Measurements from ENCODE around the gene SRBD1. TPM values are rescaled to one million over a fixed set of nuclear protein-coding genes. Genes with fewer than 3 reads are reported as not detected.

Gene SRBD1
- total and polyA plus RNA-seq, 8 donors: 4.4 to 45.7 (median 25.5) TPM

DNA sequence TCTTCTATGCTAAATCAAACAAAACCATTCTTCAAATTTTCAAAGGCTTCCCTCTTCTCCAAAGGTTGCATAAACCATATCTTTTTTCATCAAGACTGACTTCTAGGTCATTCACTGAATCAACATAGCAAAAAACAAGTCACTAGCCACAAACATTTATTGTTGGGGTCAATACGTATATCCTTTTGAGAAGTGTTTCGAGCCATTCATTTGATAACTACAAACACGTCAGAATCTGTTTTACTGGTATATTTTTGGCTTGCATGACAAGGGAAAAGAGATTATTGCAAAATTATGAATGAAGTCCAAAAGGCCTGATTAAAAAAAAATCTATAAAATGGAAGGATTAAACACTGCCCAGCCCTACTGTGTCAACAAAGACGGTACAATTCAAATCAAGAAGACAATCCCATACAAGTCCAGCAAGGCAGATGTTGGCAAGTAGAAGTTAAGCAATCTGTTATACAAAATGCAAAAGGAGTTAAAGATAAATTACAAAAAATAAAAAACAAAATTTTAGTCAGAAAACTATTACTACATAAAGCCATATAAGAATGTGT, 222.4 kb downstream of the SRBD1 start:
- Histone ChIP-seq H3K27me3 (no peaks in the 10 kb centered on the region), H3K9me3 (no peaks in the 10 kb centered on the region), H3K27ac (no peak overlapping the region), H3K4me1 (no peaks in the 10 kb centered on the region), H3K36me3 (peaks cover 9 to 45% (median 38%) of the 10 kb centered on the region in 4 donors), H3K4me3 (no peak overlapping the region)
- intact Hi-C loops (cut with DNase I; ENCODE audit: low total_unique reads): no loop called here
- DNase-seq: no peak
- WGBS, 5 donors: 74 to 88% (median 81%) methylated on average over 4 of the region's 4 CpGs
- TF ChIP-seq, protein P1, sequence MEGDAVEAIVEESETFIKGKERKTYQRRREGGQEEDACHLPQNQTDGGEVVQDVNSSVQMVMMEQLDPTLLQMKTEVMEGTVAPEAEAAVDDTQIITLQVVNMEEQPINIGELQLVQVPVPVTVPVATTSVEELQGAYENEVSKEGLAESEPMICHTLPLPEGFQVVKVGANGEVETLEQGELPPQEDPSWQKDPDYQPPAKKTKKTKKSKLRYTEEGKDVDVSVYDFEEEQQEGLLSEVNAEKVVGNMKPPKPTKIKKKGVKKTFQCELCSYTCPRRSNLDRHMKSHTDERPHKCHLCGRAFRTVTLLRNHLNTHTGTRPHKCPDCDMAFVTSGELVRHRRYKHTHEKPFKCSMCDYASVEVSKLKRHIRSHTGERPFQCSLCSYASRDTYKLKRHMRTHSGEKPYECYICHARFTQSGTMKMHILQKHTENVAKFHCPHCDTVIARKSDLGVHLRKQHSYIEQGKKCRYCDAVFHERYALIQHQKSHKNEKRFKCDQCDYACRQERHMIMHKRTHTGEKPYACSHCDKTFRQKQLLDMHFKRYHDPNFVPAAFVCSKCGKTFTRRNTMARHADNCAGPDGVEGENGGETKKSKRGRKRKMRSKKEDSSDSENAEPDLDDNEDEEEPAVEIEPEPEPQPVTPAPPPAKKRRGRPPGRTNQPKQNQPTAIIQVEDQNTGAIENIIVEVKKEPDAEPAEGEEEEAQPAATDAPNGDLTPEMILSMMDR (IDR thresholded peaks at IDR 0.05): no peak
- TF ChIP-seq POLR2AphosphoS5 (IDR thresholded peaks at IDR 0.05) (no peak), EP300 (IDR thresholded peaks at IDR 0.05) (no peak), POLR2A (IDR thresholded peaks at IDR 0.05) (no peak)

GRCh38 chr2:45382744-45383143, 228.3 kb downstream of the SRBD1 start:
- Histone ChIP-seq H3K27me3 (no peaks in the 10 kb centered on the region), H3K4me3 (no peak overlapping the region), H3K9me3 (no peaks in the 10 kb centered on the region), H3K27ac (no peak overlapping the region), H3K36me3 (peaks cover 0 to 7% (median 6%) of the 10 kb centered on the region in 4 donors), H3K4me1 (no peaks in the 10 kb centered on the region)
- 77 to 92% (median 86%) methylated on average over 1 of the region's 1 CpG for WGBS, 5 donors
- no peak for TF ChIP-seq EP300 (IDR thresholded peaks at IDR 0.05)
- TF ChIP-seq, protein P1 (IDR thresholded peaks at IDR 0.05): no peak
- TF ChIP-seq POLR2AphosphoS5 (IDR thresholded peaks at IDR 0.05): no peak
- no peak for TF ChIP-seq POLR2A (IDR thresholded peaks at IDR 0.05)
- DNase-seq: peak in 1 of 2 donors; percentile 23
- intact Hi-C loops (cut with DNase I; ENCODE audit: low total_unique reads): no loop called here

GRCh38 chr2:45380131-45380836, 230.8 kb downstream of the SRBD1 start:
- no peak for DNase-seq
- TF ChIP-seq POLR2AphosphoS5 (IDR thresholded peaks at IDR 0.05) (no peak), POLR2A (IDR thresholded peaks at IDR 0.05) (no peak), EP300 (IDR thresholded peaks at IDR 0.05) (no peak)
- TF ChIP-seq, protein P1 (IDR thresholded peaks at IDR 0.05): no peak

DNA sequence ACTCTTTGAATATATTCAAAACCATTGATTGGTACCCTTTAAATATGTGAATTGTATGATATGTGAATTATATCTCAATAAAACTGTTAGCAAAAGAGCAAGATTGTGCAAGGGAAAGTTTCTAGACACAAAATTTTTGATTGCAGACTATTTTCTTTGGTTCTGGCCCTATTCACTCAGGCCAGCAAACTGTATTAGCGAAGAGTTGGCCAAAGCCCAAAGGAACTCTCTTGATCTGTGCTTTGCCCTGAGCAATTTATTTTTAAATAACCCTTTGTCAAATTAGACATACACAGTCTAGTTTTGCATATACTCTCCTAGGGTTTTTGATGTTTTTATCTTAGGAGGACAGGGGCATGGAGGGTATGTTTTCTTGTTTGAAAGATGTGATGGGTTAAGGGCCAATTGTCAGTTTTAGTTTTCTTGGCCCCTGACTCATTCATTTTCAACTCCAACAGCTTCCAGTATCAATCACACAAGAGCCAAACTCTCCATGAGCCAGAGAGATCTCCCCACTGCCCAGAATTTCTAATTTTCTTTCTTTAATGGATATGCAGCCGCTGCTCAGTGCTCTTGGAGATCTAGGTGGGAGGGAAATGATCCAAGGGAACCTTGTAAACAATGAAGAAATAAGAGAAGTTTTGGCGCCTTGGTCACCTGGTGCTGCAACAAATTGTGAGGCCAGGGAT, 231.5 kb downstream of the SRBD1 start:
- no peaks in the 10 kb centered on the region for H3K9me3 ChIP-seq
- intact Hi-C loops (cut with DNase I; ENCODE audit: low total_unique reads): no loop called here
- WGBS, 5 donors: 84 to 96% (median 92%) methylated on average over 3 of the region's 3 CpGs

More at GRCh38 chr2:45380131-45380836, 230.8 kb downstream of the SRBD1 start:
- no peaks in the 10 kb centered on the region for H3K36me3 ChIP-seq
- WGBS, 5 donors: 90 to 100% (median 96%) methylated on average over 3 of the region's 3 CpGs
- H3K4me3 ChIP-seq: no peak overlapping the region
- intact Hi-C loops (cut with DNase I; ENCODE audit: low total_unique reads): no loop called here
- no peaks in the 10 kb centered on the region for H3K9me3 ChIP-seq
- no peaks in the 10 kb centered on the region for H3K4me1 ChIP-seq
- H3K27ac ChIP-seq: no peak overlapping the region
- H3K27me3 ChIP-seq: no peaks in the 10 kb centered on the region

More for the DNA sequence above, 231.5 kb downstream of the SRBD1 start:
- no peaks in the 10 kb centered on the region for H3K27me3 ChIP-seq
- no peaks in the 10 kb centered on the region for H3K36me3 ChIP-seq
- H3K4me3 ChIP-seq: no peak overlapping the region
- no peak overlapping the region for H3K27ac ChIP-seq
- TF ChIP-seq, protein P1 (IDR thresholded peaks at IDR 0.05): no peak
- no peak for TF ChIP-seq POLR2A (IDR thresholded peaks at IDR 0.05)
- no peak for TF ChIP-seq EP300 (IDR thresholded peaks at IDR 0.05)
- no peak for TF ChIP-seq POLR2AphosphoS5 (IDR thresholded peaks at IDR 0.05)
- H3K4me1 ChIP-seq: no peaks in the 10 kb centered on the region
- no peak for DNase-seq

All from stomach (tissue), 9 donors.